ENCODE results near the gene RPS6KA5.

DNA sequence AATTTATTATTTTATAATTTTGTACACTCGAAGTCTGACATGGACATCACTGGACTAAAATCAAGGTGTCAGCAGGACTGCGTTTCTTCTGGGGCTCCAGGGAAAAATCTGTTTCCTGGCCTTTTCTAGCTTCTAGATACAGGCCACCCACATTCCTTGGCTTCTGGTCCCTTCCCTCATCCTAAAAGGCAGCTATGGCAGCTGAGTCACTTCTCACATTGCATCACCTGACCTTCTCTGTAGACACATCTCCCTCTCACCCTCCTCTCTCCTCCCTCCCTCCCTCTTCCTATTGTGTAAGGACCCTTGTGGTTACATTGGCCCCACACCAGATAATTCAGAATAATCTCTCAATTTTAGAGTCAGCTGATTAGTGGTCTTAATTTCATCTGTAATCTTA lies 92.4 kb downstream of the RPS6KA5 start:
- no peak for TF ChIP-seq U2AF2 (optimal IDR thresholded peaks at IDR 0.05; ENCODE audit: low read depth, low read length)
- TF ChIP-seq, protein P1, sequence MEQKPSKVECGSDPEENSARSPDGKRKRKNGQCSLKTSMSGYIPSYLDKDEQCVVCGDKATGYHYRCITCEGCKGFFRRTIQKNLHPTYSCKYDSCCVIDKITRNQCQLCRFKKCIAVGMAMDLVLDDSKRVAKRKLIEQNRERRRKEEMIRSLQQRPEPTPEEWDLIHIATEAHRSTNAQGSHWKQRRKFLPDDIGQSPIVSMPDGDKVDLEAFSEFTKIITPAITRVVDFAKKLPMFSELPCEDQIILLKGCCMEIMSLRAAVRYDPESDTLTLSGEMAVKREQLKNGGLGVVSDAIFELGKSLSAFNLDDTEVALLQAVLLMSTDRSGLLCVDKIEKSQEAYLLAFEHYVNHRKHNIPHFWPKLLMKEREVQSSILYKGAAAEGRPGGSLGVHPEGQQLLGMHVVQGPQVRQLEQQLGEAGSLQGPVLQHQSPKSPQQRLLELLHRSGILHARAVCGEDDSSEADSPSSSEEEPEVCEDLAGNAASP (IDR thresholded peaks at IDR 0.05): no peak
- TF ChIP-seq, protein P2, sequence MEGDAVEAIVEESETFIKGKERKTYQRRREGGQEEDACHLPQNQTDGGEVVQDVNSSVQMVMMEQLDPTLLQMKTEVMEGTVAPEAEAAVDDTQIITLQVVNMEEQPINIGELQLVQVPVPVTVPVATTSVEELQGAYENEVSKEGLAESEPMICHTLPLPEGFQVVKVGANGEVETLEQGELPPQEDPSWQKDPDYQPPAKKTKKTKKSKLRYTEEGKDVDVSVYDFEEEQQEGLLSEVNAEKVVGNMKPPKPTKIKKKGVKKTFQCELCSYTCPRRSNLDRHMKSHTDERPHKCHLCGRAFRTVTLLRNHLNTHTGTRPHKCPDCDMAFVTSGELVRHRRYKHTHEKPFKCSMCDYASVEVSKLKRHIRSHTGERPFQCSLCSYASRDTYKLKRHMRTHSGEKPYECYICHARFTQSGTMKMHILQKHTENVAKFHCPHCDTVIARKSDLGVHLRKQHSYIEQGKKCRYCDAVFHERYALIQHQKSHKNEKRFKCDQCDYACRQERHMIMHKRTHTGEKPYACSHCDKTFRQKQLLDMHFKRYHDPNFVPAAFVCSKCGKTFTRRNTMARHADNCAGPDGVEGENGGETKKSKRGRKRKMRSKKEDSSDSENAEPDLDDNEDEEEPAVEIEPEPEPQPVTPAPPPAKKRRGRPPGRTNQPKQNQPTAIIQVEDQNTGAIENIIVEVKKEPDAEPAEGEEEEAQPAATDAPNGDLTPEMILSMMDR (IDR thresholded peaks at IDR 0.05 in 2 of 3, conservative IDR thresholded peaks at IDR 0.05 in 1 of 3; ENCODE audit: insufficient read depth in 2 of 3, low read depth in 1 of 3, low read length in 3 of 3): no peak
- TF ChIP-seq BDP1 (IDR thresholded peaks at IDR 0.05; ENCODE audit: insufficient read depth, insufficient read length): no peak
- TF ChIP-seq POLR2AphosphoS5 (IDR thresholded peaks at IDR 0.05; ENCODE audit: control insufficient read depth, insufficient read depth, low read depth, low read length): no peak
- TF ChIP-seq CREM (IDR thresholded peaks at IDR 0.05; ENCODE audit: low read depth): no peak
